K562 (cell line): ENCODE data around the gene SPEG. TPM values are rescaled to one million over a fixed set of nuclear protein-coding genes. Genes with fewer than 3 reads are reported as not detected.
A peak's percentile ranks its signal among the peaks of the same experiment; 100 is the strongest.

ENCODE experiments used
- ATF4 ChIP-seq: fragments of 450-650 bp; formaldehyde crosslinking; IDR thresholded peaks from 2 replicates; pipeline ENCODE4 v1.4.0; 2022; ENCODE audit warnings: mild to moderate bottlenecking, moderate library complexity
- COPS2 ChIP-seq: fragments of 450-650 bp; conservative IDR thresholded peaks from 2 replicates; pipeline ENCODE4 v1.6.1; 2016; ENCODE audit warnings: mild to moderate bottlenecking, moderate library complexity
- GABPB1 ChIP-seq: sonication (generic); formaldehyde crosslinking; IDR thresholded peaks from 2 replicates; pipeline ENCODE4 v1.8.0; 2022; ENCODE audit warnings: mild to moderate bottlenecking, missing genetic modification reagents
- IRF2 ChIP-seq: sonication (generic); formaldehyde crosslinking; IDR thresholded peaks from 2 replicates; pipeline ENCODE4 v1.8.1; 2022; ENCODE audit warnings: mild to moderate bottlenecking, missing genetic modification reagents
- POLR2A ChIP-seq: fragments of 450-650 bp; conservative IDR thresholded peaks from 2 replicates; pipeline ENCODE4 v1.6.1; 2016
- POLR2H ChIP-seq: IDR thresholded peaks from 2 replicates; pipeline ENCODE4 v1.6.1; 2016; ENCODE audit warnings: missing genetic modification characterization, low read depth, mild to moderate bottlenecking, control low read depth, missing compliant biosample characterization, moderate library complexity
- REST ChIP-seq, 2 experiments: fragments of 450-650 bp; formaldehyde crosslinking in 1 of 2; IDR thresholded peaks; 2 replicates each; pipeline versions ENCODE4 v1.4.0 to v1.6.1; 2014 to 2020; ENCODE audit warnings: mild to moderate bottlenecking in 2 of 2, borderline replicate concordance in 1 of 2, low read depth in 1 of 2
- RUNX1 ChIP-seq: sonication (generic); IDR thresholded peaks from 2 replicates; pipeline ENCODE4 v1.6.1; 2016; ENCODE audit warnings: antibody characterized with exemption, low read depth
- SIN3A ChIP-seq, 2 experiments: fragments of 150-350 bp in 1 of 2; IDR thresholded peaks; 2 replicates each; pipeline ENCODE4 v1.6.1; 2011 to 2016; ENCODE audit warnings: borderline replicate concordance in 2 of 2, low read depth in 2 of 2, low read length in 2 of 2, mild to moderate bottlenecking in 2 of 2, moderate library complexity in 2 of 2; ENCODE audit not compliant: control insufficient read depth in 1 of 2
- TSHZ1 ChIP-seq: fragments of 250-450 bp; sonication (Bioruptor Pico); IDR thresholded peaks from 2 replicates; pipeline ENCODE4 v1.4.0; 2020; ENCODE audit warnings: mild to moderate bottlenecking, moderate library complexity
- ZFX ChIP-seq: sonication (generic); formaldehyde crosslinking; IDR thresholded peaks from 2 replicates; pipeline ENCODE4 v1.8.0; 2022; ENCODE audit warnings: mild to moderate bottlenecking, missing genetic modification reagents, moderate library complexity
- polyA plus RNA-seq, 8 experiments: library from polyadenylated mRNA; depleted of rRNA in 4 of 8; stranded (reverse) in 5 of 8; unstranded in 3 of 8; fragments of >200 nt; fragmentation: Nextera tagmentation in 2 of 8; fragmentation: Illumina TruSeq in 1 of 8; extraction: Ambion mirVana in 2 of 8; extraction: Trizol in 1 of 8; gene quantifications; 2 replicates each; pipeline versions ENCODE4 v1.2.1 to v1.2.3, GENCODE V29; 2011 to 2014; ENCODE audit warnings: inconsistent platforms in 1 of 8, missing spikeins in 1 of 8
- total RNA-seq, 7 experiments: library from RNA; depleted of rRNA in 6 of 7; stranded (reverse); fragments of >200 nt in 6 of 7; fragmentation: Illumina TruSeq in 2 of 7; extraction: Trizol in 2 of 7; gene quantifications; 2 replicates each; pipeline versions ENCODE4 v1.2.1 to v1.2.3, GENCODE V29; 2011 to 2021; ENCODE audit warnings: low replicate concordance in 1 of 7
- TF ChIP-seq, protein P1 (sequence below): fragments of 250-450 bp; sonication (Bioruptor Pico); IDR thresholded peaks from 2 replicates; pipeline ENCODE4 v1.5.0; 2020; ENCODE audit warnings: mild to moderate bottlenecking

The SPEG gene
- total and polyA plus RNA-seq, 9 of the 15 experiments (the other 6 are each of a cell fraction or from before 2014, with no cell fraction given) = 0.49 to 8.7 (median 3.0) TPM

- no peak for TF ChIP-seq TSHZ1
- TF ChIP-seq IRF2 (CRISPR knock-in tag) = peak; percentile 98
- peak; percentile 72 for TF ChIP-seq POLR2A
- TF ChIP-seq COPS2 = no peak
- TF ChIP-seq, protein P1, sequence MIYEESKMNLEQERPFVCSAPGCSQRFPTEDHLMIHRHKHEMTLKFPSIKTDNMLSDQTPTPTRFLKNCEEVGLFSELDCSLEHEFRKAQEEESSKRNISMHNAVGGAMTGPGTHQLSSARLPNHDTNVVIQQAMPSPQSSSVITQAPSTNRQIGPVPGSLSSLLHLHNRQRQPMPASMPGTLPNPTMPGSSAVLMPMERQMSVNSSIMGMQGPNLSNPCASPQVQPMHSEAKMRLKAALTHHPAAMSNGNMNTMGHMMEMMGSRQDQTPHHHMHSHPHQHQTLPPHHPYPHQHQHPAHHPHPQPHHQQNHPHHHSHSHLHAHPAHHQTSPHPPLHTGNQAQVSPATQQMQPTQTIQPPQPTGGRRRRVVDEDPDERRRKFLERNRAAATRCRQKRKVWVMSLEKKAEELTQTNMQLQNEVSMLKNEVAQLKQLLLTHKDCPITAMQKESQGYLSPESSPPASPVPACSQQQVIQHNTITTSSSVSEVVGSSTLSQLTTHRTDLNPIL (CRISPR knock-in tag) = no peak
- peak in 1 of 2 experiments; percentile 19; a peak in 1 of 4 replicates for TF ChIP-seq SIN3A (IDR thresholded peaks at IDR 0.05; ENCODE audit: borderline replicate concordance in 2 of 2, control insufficient read depth in 1 of 2, low read depth in 2 of 2, low read length in 2 of 2)
- no peak for TF ChIP-seq REST (IDR thresholded peaks at IDR 0.05; ENCODE audit: borderline replicate concordance)
- peak; percentile 43; the same call in 1 of the 2 replicates for TF ChIP-seq REST (CRISPR knock-in tag; IDR thresholded peaks at IDR 0.05; ENCODE audit: low read depth)
- peak; percentile 47; the same call in 1 of the 2 replicates for TF ChIP-seq POLR2H
- TF ChIP-seq ZFX (CRISPR knock-in tag) = peak; percentile 81
- TF ChIP-seq ATF4 = no peak
- no peak for TF ChIP-seq RUNX1
- TF ChIP-seq GABPB1 (CRISPR knock-in tag) = peak; percentile 37; the same call in 1 of the 2 replicates
Observed at GRCh38 chr2:219387306-219388120, 47.1 kb upstream of the SPEG start, which contains the start of gene DNPEP (continued).
